H1 (cell line): ENCODE measurements around the gene ALDH1B1. TPM values are rescaled to one million over a fixed set of nuclear protein-coding genes. Genes with fewer than 3 reads are reported as not detected.

Source experiments
- CBX5 ChIP-seq: fragments of 300-800, 300-1000 bp; sonication (generic); IDR thresholded peaks from 2 replicates; pipeline ENCODE4 v1.7.1; 2016; ENCODE audit warnings: antibody characterized with exemption, low read length, low read depth
- KDM5A ChIP-seq: fragments of 200-600 bp; IDR thresholded peaks from 2 replicates; pipeline ENCODE4 v1.7.1; 2012; ENCODE audit warnings: mild to moderate bottlenecking, low read length, inconsistent platforms, mixed read lengths
- polyA plus RNA-seq, 7 experiments: library from polyadenylated mRNA; depleted of rRNA in 3 of 7; stranded (reverse) in 5 of 7; unstranded in 2 of 7; fragments of >200 nt in 5 of 7; fragments of 200-250 nt in 2 of 7; gene quantifications; 1 replicate in 5 of 7; 2 replicates in 1 of 7; 4 replicates in 1 of 7; pipeline versions ENCODE4 v1.2.1 to v1.2.3, GENCODE V29; 2011 to 2013; ENCODE audit warnings: missing spikeins in 2 of 7, mixed read lengths in 2 of 7
- total RNA-seq: library from RNA; stranded (reverse); fragmentation: NEBNext Ultra II Directional; extraction: Animal tissue kit (Norgen Biotek cat#: 25700); gene quantifications from 2 replicates; pipeline ENCODE4 v1.2.1, GENCODE V29; 2021
- TF ChIP-seq, protein P1 (sequence below), 3 experiments: IDR thresholded peaks; 1 replicate in 2 of 3; 2 replicates in 1 of 3; pipeline versions ENCODE4 v1.5.1 to v1.6.1; 2011; ENCODE audit warnings: low read length in 3 of 3, mild to moderate bottlenecking in 3 of 3, inconsistent platforms in 2 of 3, low read depth in 1 of 3, moderate library complexity in 1 of 3; ENCODE audit not compliant: insufficient read depth in 1 of 3; ENCODE audit errors: control extremely low read depth in 1 of 3

The ALDH1B1 gene
- total and polyA plus RNA-seq, 2 of the 8 experiments (the other 6 are each of a cell fraction or from before 2014, with no cell fraction given) = 41.6 to 78.7 TPM

DNA sequence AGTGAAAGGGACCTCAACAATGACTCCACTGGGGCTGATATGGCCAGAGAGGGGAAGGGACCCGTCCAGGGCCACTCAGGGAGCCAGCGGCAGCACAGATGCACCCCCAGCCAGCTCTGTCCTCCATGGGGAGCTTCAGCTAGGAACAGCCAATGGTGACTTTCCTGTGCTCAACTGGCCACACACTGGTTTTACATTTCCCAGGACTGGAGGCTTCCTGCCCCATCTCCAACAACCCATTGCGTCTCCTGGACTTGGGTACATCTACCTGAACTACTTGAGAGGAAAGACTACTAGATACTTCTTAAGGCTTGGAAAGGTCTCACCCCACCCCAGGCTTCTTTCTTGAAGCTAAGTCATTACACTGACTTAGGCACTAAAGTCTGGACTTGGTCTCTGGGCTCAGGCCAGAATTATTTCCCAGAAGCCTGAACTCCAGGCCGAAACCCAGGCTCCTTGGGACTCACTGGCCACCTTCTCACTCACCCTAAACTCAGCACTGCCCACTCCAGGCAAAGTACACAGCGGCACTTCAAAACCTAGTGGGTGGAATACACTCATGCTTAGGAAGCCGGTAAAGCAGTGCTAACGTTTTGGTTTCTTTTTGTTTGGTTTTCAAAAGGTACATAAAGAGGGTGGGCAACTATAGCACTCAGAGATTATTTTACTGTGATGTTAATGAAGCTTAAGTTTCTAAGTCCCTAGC, 30.2 kb downstream of the ALDH1B1 start (continued):
- TF ChIP-seq, protein P1, sequence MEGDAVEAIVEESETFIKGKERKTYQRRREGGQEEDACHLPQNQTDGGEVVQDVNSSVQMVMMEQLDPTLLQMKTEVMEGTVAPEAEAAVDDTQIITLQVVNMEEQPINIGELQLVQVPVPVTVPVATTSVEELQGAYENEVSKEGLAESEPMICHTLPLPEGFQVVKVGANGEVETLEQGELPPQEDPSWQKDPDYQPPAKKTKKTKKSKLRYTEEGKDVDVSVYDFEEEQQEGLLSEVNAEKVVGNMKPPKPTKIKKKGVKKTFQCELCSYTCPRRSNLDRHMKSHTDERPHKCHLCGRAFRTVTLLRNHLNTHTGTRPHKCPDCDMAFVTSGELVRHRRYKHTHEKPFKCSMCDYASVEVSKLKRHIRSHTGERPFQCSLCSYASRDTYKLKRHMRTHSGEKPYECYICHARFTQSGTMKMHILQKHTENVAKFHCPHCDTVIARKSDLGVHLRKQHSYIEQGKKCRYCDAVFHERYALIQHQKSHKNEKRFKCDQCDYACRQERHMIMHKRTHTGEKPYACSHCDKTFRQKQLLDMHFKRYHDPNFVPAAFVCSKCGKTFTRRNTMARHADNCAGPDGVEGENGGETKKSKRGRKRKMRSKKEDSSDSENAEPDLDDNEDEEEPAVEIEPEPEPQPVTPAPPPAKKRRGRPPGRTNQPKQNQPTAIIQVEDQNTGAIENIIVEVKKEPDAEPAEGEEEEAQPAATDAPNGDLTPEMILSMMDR (IDR thresholded peaks at IDR 0.05; ENCODE audit: control extremely low read depth in 1 of 3, insufficient read depth in 1 of 3, low read depth in 1 of 3, low read length in 3 of 3) = no peak
- TF ChIP-seq CBX5 = no peak
- TF ChIP-seq KDM5A = no peak
- TF ChIP-seq, all 59 proteins: peak for 0
